ENCODE data around the gene GGTLC2.
"Not testable (repeated sequence)": the region's sequence is repeated elsewhere in the genome, so short reads cannot be mapped to it uniquely, and the experiment has no call there.

The GGTLC2 gene

GRCh38 chr22:22638313-22638712 is 6.1 kb upstream of the GGTLC2 start:
- DNase-seq (ENCODE audit: low spot score): not testable (repeated sequence)

GRCh38 chr22:22642255-22642654 is 2.2 kb upstream of the GGTLC2 start:
- DNase-seq (ENCODE audit: low spot score): not testable (repeated sequence)

GRCh38 chr22:22645969-22646368 is 1.6 kb downstream of the GGTLC2 start:
- DNase-seq (ENCODE audit: low spot score): not testable (repeated sequence)

GRCh38 chr22:22647952-22648351 is 3.5 kb downstream of the GGTLC2 start:
- DNase-seq (ENCODE audit: low spot score): not testable (repeated sequence)

- not testable (repeated sequence) for DNase-seq (ENCODE audit: low spot score)
Observed at GRCh38 chr22:22648863-22649536, 4.6 kb downstream of the GGTLC2 start.

GRCh38 chr22:22649761-22650160 is 5.3 kb downstream of the GGTLC2 start:
- DNase-seq (ENCODE audit: low spot score): not testable (repeated sequence)

- not testable (repeated sequence) for DNase-seq (ENCODE audit: low spot score)
Observed at GRCh38 chr22:22650398-22650797, 6.0 kb downstream of the GGTLC2 start.

GRCh38 chr22:22650803-22651515 is 6.5 kb downstream of the GGTLC2 start:
- DNase-seq (ENCODE audit: low spot score): not testable (repeated sequence)

- DNase-seq (ENCODE audit: low spot score): not testable (repeated sequence)
Observed at GRCh38 chr22:22651593-22651992, 7.2 kb downstream of the GGTLC2 start.

- not testable (repeated sequence) for DNase-seq (ENCODE audit: low spot score)
Observed at GRCh38 chr22:22652102-22652501, 7.7 kb downstream of the GGTLC2 start.

GRCh38 chr22:22652573-22652972 is 8.2 kb downstream of the GGTLC2 start:
- not testable (repeated sequence) for DNase-seq (ENCODE audit: low spot score)

GRCh38 chr22:22653677-22654381 is 9.4 kb downstream of the GGTLC2 start:
- DNase-seq (ENCODE audit: low spot score): not testable (repeated sequence)

GRCh38 chr22:22655452-22656290 is 11.3 kb downstream of the GGTLC2 start:
- no peak for DNase-seq (ENCODE audit: low spot score)

- no peak for DNase-seq (ENCODE audit: low spot score)
Observed at GRCh38 chr22:22657712-22658111, 13.3 kb downstream of the GGTLC2 start.

GRCh38 chr22:22661275-22661674 is 16.9 kb downstream of the GGTLC2 start:
- DNase-seq (ENCODE audit: low spot score): no peak

- no peak for DNase-seq (ENCODE audit: low spot score)
Observed at GRCh38 chr22:22662095-22662494, 17.7 kb downstream of the GGTLC2 start.

- no peak for DNase-seq (ENCODE audit: low spot score)
Observed at GRCh38 chr22:22663861-22664800, 19.7 kb downstream of the GGTLC2 start.

- DNase-seq (ENCODE audit: low spot score): no peak
Observed at GRCh38 chr22:22666307-22667091, 22.1 kb downstream of the GGTLC2 start.

- DNase-seq (ENCODE audit: low spot score): no peak
Observed at GRCh38 chr22:22667966-22668880, 23.8 kb downstream of the GGTLC2 start.
